WTC11 (cell line): ENCODE data around the gene ANXA5. TPM values are rescaled to one million over a fixed set of nuclear protein-coding genes. Genes with fewer than 3 reads are reported as not detected.

Source experiments
- ATAC-seq: fragments of 200-7000 bp; cut with Tn5 transposase; 2 replicates; pipeline ENCODE4 v1.10.0; 2021; ENCODE audit warnings: mild to moderate bottlenecking, moderate library complexity
- Bru-seq: library from RNA; stranded (reverse); fragments of 400-500 nt; gene quantifications from one replicate; lab custom pipeline; 2021; lab: Mats Ljungman, UMichigan
- CTCF ChIA-PET: fragments of 300-600 bp; sonication (Branson Sonifier 250); formaldehyde crosslinking; loops from one replicate; lab custom pipeline; 2021; ENCODE audit warnings: antibody characterized with exemption; lab: Charles Lee
- POLR2A ChIA-PET: fragments of 350-600 bp; sonication (Branson Sonifier 250); formaldehyde crosslinking; loops from one replicate; lab custom pipeline; 2021; ENCODE audit warnings: antibody characterized with exemption; lab: Charles Lee
- DNase-seq: peaks from one replicate; pipeline ENCODE4 v3.0.0; 2021; ENCODE audit warnings: low spot score
- H3K27ac Mint-ChIP-seq: 2 replicates; pipeline ENCODE4 v1.8.0; 2021; ENCODE audit warnings: mixed read lengths
- H3K27me3 Mint-ChIP-seq: 2 replicates; pipeline ENCODE4 v1.8.0; 2021; ENCODE audit warnings: low read depth, mild to moderate bottlenecking, moderate library complexity, mixed read lengths
- H3K36me3 Mint-ChIP-seq: 2 replicates; pipeline ENCODE4 v1.8.0; 2021; ENCODE audit warnings: mixed read lengths
- H3K4me1 Mint-ChIP-seq: 2 replicates; pipeline ENCODE4 v1.8.0; 2022; ENCODE audit warnings: mixed read lengths
- H3K4me3 Mint-ChIP-seq: 2 replicates; pipeline ENCODE4 v1.8.0; 2021; ENCODE audit warnings: mild to moderate bottlenecking, moderate library complexity, mixed read lengths
- H3K9me3 Mint-ChIP-seq: 2 replicates; pipeline ENCODE4 v1.8.0; 2021; ENCODE audit warnings: mixed read lengths
- ATF1 ChIP-seq: sonication (generic); formaldehyde crosslinking; IDR thresholded peaks from 2 replicates; pipeline ENCODE4 v1.8.1; 2023; ENCODE audit warnings: mild to moderate bottlenecking, moderate library complexity, missing genetic modification reagents
- CBFB ChIP-seq: sonication (generic); formaldehyde crosslinking; IDR thresholded peaks from 2 replicates; pipeline ENCODE4 v1.8.1; 2022; ENCODE audit warnings: mild to moderate bottlenecking, low read depth, missing genetic modification reagents
- ELF4 ChIP-seq: sonication (generic); formaldehyde crosslinking; IDR thresholded peaks from 2 replicates; pipeline ENCODE4 v1.8.1; 2022; ENCODE audit warnings: low read depth, mild to moderate bottlenecking, moderate library complexity, missing genetic modification reagents
- EMX1 ChIP-seq: fragments of 250-450 bp; sonication (Bioruptor Pico); IDR thresholded peaks from 2 replicates; pipeline ENCODE4 v1.8.0; 2021; ENCODE audit warnings: mild to moderate bottlenecking
- ETV6 ChIP-seq: sonication (generic); formaldehyde crosslinking; IDR thresholded peaks from 2 replicates; pipeline ENCODE4 v1.8.1; 2022; ENCODE audit warnings: mild to moderate bottlenecking, missing genetic modification reagents
- GTF2I ChIP-seq: fragments of 250-450 bp; sonication (Bioruptor Pico); conservative IDR thresholded peaks from 2 replicates; pipeline ENCODE4 v1.4.0; 2021; ENCODE audit warnings: mild to moderate bottlenecking
- HMGXB4 ChIP-seq: sonication (generic); formaldehyde crosslinking; IDR thresholded peaks from 2 replicates; pipeline ENCODE4 v1.8.1; 2023; ENCODE audit warnings: mild to moderate bottlenecking, moderate library complexity, missing genetic modification reagents
- KAT7 ChIP-seq: sonication (generic); formaldehyde crosslinking; IDR thresholded peaks from 2 replicates; pipeline ENCODE4 v1.8.1; 2023; ENCODE audit warnings: missing genetic modification reagents, mild to moderate bottlenecking, borderline replicate concordance
- MXD4 ChIP-seq: fragments of 250-450 bp; sonication (Bioruptor Pico); IDR thresholded peaks from 2 replicates; pipeline ENCODE4 v1.8.0; 2021; ENCODE audit warnings: mild to moderate bottlenecking, moderate library complexity, borderline replicate concordance
- MYBL2 ChIP-seq: sonication (generic); formaldehyde crosslinking; IDR thresholded peaks from 2 replicates; pipeline ENCODE4 v1.8.1; 2023; ENCODE audit warnings: mild to moderate bottlenecking, moderate library complexity, missing genetic modification reagents
- NFATC4 ChIP-seq: fragments of 250-450 bp; sonication (Bioruptor Pico); IDR thresholded peaks from 2 replicates; pipeline ENCODE4 v1.9.0; 2021; ENCODE audit warnings: mild to moderate bottlenecking
- OVOL2 ChIP-seq: fragments of 250-450 bp; sonication (Bioruptor Pico); IDR thresholded peaks from 2 replicates; pipeline ENCODE4 v1.9.0; 2021; ENCODE audit warnings: mild to moderate bottlenecking, borderline replicate concordance
- PREB ChIP-seq: sonication (generic); formaldehyde crosslinking; IDR thresholded peaks from 2 replicates; pipeline ENCODE4 v1.8.1; 2022; ENCODE audit warnings: mild to moderate bottlenecking, missing genetic modification reagents, moderate library complexity, borderline replicate concordance
- SOX15 ChIP-seq: fragments of 250-450 bp; sonication (Bioruptor Pico); IDR thresholded peaks from 2 replicates; pipeline ENCODE4 v1.9.0; 2021; ENCODE audit warnings: mild to moderate bottlenecking
- TCF7 ChIP-seq: sonication (generic); formaldehyde crosslinking; IDR thresholded peaks from 2 replicates; pipeline ENCODE4 v1.8.0; 2022; ENCODE audit warnings: mild to moderate bottlenecking, low read depth, missing genetic modification reagents, moderate library complexity
- USF2 ChIP-seq: sonication (generic); formaldehyde crosslinking; IDR thresholded peaks from 2 replicates; pipeline ENCODE4 v1.8.1; 2023; ENCODE audit warnings: mild to moderate bottlenecking, missing genetic modification reagents, moderate library complexity
- ZNF121 ChIP-seq: sonication (generic); formaldehyde crosslinking; IDR thresholded peaks from 2 replicates; pipeline ENCODE4 v1.8.0; 2023; ENCODE audit warnings: missing genetic modification reagents
- ZNF416 ChIP-seq: fragments of 250-450 bp; sonication (Bioruptor Pico); IDR thresholded peaks from 2 replicates; pipeline ENCODE4 v1.9.0; 2021; ENCODE audit warnings: mild to moderate bottlenecking, inconsistent platforms
- ZNF423 ChIP-seq: fragments of 250-450 bp; sonication (Bioruptor Pico); IDR thresholded peaks from 2 replicates; pipeline ENCODE4 v2.1.2; 2022; ENCODE audit warnings: mild to moderate bottlenecking, moderate library complexity
- ZNF512 ChIP-seq: sonication (generic); formaldehyde crosslinking; IDR thresholded peaks from 2 replicates; pipeline ENCODE4 v1.8.1; 2022; ENCODE audit warnings: missing genetic modification reagents, borderline replicate concordance
- ZNF671 ChIP-seq: fragments of 250-450 bp; sonication (Bioruptor Pico); IDR thresholded peaks from 2 replicates; pipeline ENCODE4 v1.8.0; 2021; ENCODE audit warnings: mild to moderate bottlenecking
- ZSCAN18 ChIP-seq: fragments of 250-450 bp; sonication (Bioruptor Pico); IDR thresholded peaks from 2 replicates; pipeline ENCODE4 v2.1.2; 2022; ENCODE audit warnings: mild to moderate bottlenecking, moderate library complexity
- long read RNA-seq, 3 experiments: library from RNA in 1 of 3; library from capped mRNA in 1 of 3; library from polyadenylated mRNA in 1 of 3; unstranded in 2 of 3; stranded (forward) in 1 of 3; transcript quantifications; one replicate each; pipeline ENCODE4 v2.0.0, GENCODE V29; 2021
- total RNA-seq: library from RNA; stranded (reverse); gene quantifications from 3 replicates; pipeline ENCODE4 v1.2.3, GENCODE V29; 2021

The ANXA5 gene
- total RNA-seq, result 169 to 186 TPM (median 176 TPM) in 3 replicates
- percentile 91 among the genes with signal in this experiment for Bru-seq, nascent RNA
- long read RNA-seq, experiment 1, transcript ANXA5-201 (13 exons, 1,762 nt), result major isoform, 990 of 1,077 reads
- long read RNA-seq, experiment 1, partial matches to known transcripts, result 41 of 1,077 reads
- long read RNA-seq, experiment 1, other reads (novel, unspliced or antisense), result 46 of 1,077 reads
- long read RNA-seq, experiment 2, transcript ANXA5-201 (13 exons, 1,762 nt), result major isoform, 179 of 282 reads
- long read RNA-seq, experiment 2, partial matches to known transcripts, result 55 of 282 reads
- long read RNA-seq, experiment 2, other reads (novel, unspliced or antisense), result 46 of 282 reads
- long read RNA-seq, experiment 3, transcript ANXA5-201 (13 exons, 1,762 nt), result major isoform, 565 of 631 reads
- long read RNA-seq, experiment 3, partial matches to known transcripts, result 32 of 631 reads
- long read RNA-seq, experiment 3, other reads (novel, unspliced or antisense), result 33 of 631 reads

GRCh38 chr4:121696581-121697461 is at the start of gene ANXA5:
Gene ANXA5, minus strand, starts transcription at chr4:121696980. Its CDS starts 391 bp downstream, at chr4:121696589.
- peaks cover 9% of the 10 kb centered on the region; the same call in 1 of the 2 replicates for H3K27me3 Mint-ChIP-seq
- peak within 1 kb of the TSS; percentile 94 for H3K4me3 Mint-ChIP-seq
- ChIA-PET CTCF (interaction anchor here (0.8 to 2.4 kb wide), 9 partner anchors 8 to 68 kb away, joined by 3 to 19 read pairs (median 3); partner anchors contain the start of gene SMIM43), POLR2A (interaction anchor here (0.8 to 2.0 kb wide), 6 partner anchors 12 to 173 kb away, joined by 3 to 9 read pairs (median 4); partner anchors contain the start of genes BBS7 and SMIM43)
- no peak; the same call in 1 of the 2 replicates for TF ChIP-seq ZNF416 (CRISPR knock-in tag)
- TF ChIP-seq EMX1 (CRISPR knock-in tag), result 0 out of 2 replicates have a peak, but pooled peaks have one; percentile 64
- peak; percentile 62; the same call in 1 of the 2 replicates for TF ChIP-seq KAT7 (CRISPR knock-in tag)
- TF ChIP-seq HMGXB4 (CRISPR knock-in tag), result 0 out of 2 replicates have a peak, but pooled peaks have one; percentile 41
- no peak for TF ChIP-seq ZSCAN18 (CRISPR knock-in tag)
- TF ChIP-seq ZNF423 (CRISPR knock-in tag), result peak; percentile 78
- peak; percentile 53; the same call in 1 of the 2 replicates for TF ChIP-seq CBFB (CRISPR knock-in tag)
- no peak for TF ChIP-seq SOX15 (CRISPR knock-in tag)
- no peak for TF ChIP-seq NFATC4 (CRISPR knock-in tag)
- TF ChIP-seq MYBL2 (CRISPR knock-in tag), result 0 out of 2 replicates have a peak, but pooled peaks have one; percentile 47
- 0 out of 2 replicates have a peak, but pooled peaks have one; percentile 11 for TF ChIP-seq ZNF121 (CRISPR knock-in tag)
- no peak for TF ChIP-seq TCF7 (CRISPR knock-in tag)
- peaks cover 30% of the 10 kb centered on the region for H3K4me1 Mint-ChIP-seq
- peak; percentile 93 for ATAC-seq
- H3K36me3 Mint-ChIP-seq, result peaks cover 10% of the 10 kb centered on the region; the same call in 1 of the 2 replicates
- DNase-seq, result peak; percentile 79
- H3K9me3 Mint-ChIP-seq, result peaks cover 3% of the 10 kb centered on the region
- peak within 1 kb of the TSS; percentile 89 for H3K27ac Mint-ChIP-seq

GRCh38 chr4:121742794-121743193 is 46.0 kb upstream of the ANXA5 start:
- ATAC-seq (peak; percentile 61), DNase-seq (no peak)
- no peak for TF ChIP-seq ZNF512
- TF ChIP-seq ZNF416 (CRISPR knock-in tag), result no peak
- TF ChIP-seq PREB (CRISPR knock-in tag), result no peak
- TF ChIP-seq ELF4 (CRISPR knock-in tag), result no peak
- TF ChIP-seq MXD4 (CRISPR knock-in tag), result no peak
- no peak for TF ChIP-seq GTF2I
- TF ChIP-seq ATF1 (CRISPR knock-in tag), result no peak
- no peak for TF ChIP-seq OVOL2 (CRISPR knock-in tag)
- TF ChIP-seq HMGXB4 (CRISPR knock-in tag), result no peak
- TF ChIP-seq ETV6 (CRISPR knock-in tag), result no peak
- TF ChIP-seq ZNF671 (CRISPR knock-in tag), result no peak
- no peak for TF ChIP-seq USF2 (CRISPR knock-in tag)
- ChIA-PET CTCF (no interaction called here), POLR2A (no interaction called here)
- Mint-ChIP-seq H3K4me1 (peaks cover 24% of the 10 kb centered on the region), H3K27ac (no peak overlapping the region), H3K9me3 (no peaks in the 10 kb centered on the region), H3K36me3 (no peaks in the 10 kb centered on the region), H3K27me3 (peaks cover 73% of the 10 kb centered on the region), H3K4me3 (no peak overlapping the region)
